IMR-90 (cell line): ENCODE measurements around the gene DMXL1. TPM values are rescaled to one million over a fixed set of nuclear protein-coding genes. Genes with fewer than 3 reads are reported as not detected.

Experiments
- ATAC-seq: fragments of 200-7000 bp; cut with Tn5 transposase; 2 replicates; pipeline ENCODE4 v1.9.1; 2020; ENCODE audit warnings: low read depth, mild to moderate bottlenecking, moderate library complexity
- BruUV-seq: library from RNA; stranded (reverse); fragments of 400-500 nt; replicated peaks from 2 replicates; lab custom pipeline; 2021; lab: Mats Ljungman, UMichigan
- CTCF ChIA-PET: fragments of 300-600 bp; formaldehyde crosslinking; extraction: SDS; loops from one replicate; lab custom pipeline; 2021; ENCODE audit warnings: antibody characterized with exemption; lab: Yijun Ruan, JAX
- POLR2A ChIA-PET: fragments of 300-600 bp; sonication (Branson Sonifier 250); formaldehyde crosslinking; loops from one replicate; lab custom pipeline; 2022; ENCODE audit warnings: antibody characterized with exemption; ENCODE audit not compliant: unreplicated experiment; lab: Charles Lee
- DNase-seq: peaks from one replicate; pipeline ENCODE4 v3.0.0; 2013
- H2AFZ ChIP-seq: replicated peaks from 2 replicates; pipeline ENCODE3; 2013; ENCODE audit warnings: low read length, mild to moderate bottlenecking; ENCODE audit not compliant: poor library complexity
- H2AK5ac ChIP-seq: 2 replicates; pipeline ENCODE4 v1.6.1; 2013; ENCODE audit warnings: low read depth, low read length, inconsistent platforms
- H2AK9ac ChIP-seq: replicated peaks from 2 replicates; pipeline ENCODE3; 2013; ENCODE audit warnings: mild to moderate bottlenecking, low read depth, low read length, moderate library complexity; ENCODE audit not compliant: poor library complexity
- H2BK120ac ChIP-seq: 2 replicates; pipeline ENCODE4 v1.6.1; 2013; ENCODE audit warnings: low read depth, low read length, inconsistent platforms
- H2BK15ac ChIP-seq: 3 replicates; pipeline ENCODE4 v1.6.1; 2013; ENCODE audit warnings: low read depth, low read length, inconsistent platforms
- H2BK20ac ChIP-seq: 2 replicates; pipeline ENCODE4 v1.6.1; 2013; ENCODE audit warnings: low read depth, mild to moderate bottlenecking, inconsistent platforms, low read length, moderate library complexity
- H2BK5ac ChIP-seq: 2 replicates; pipeline ENCODE4 v1.6.1; 2013; ENCODE audit warnings: mild to moderate bottlenecking, low read depth, low read length, inconsistent platforms; ENCODE audit not compliant: poor library complexity, severe bottlenecking
- H3K14ac ChIP-seq: replicated peaks from 2 replicates; pipeline ENCODE4 v1.6.1; 2013; ENCODE audit warnings: low read depth, low read length, inconsistent platforms
- H3K18ac ChIP-seq: 2 replicates; pipeline ENCODE4 v1.6.1; 2013; ENCODE audit warnings: low read depth, low read length, control low read depth
- H3K23ac ChIP-seq: 2 replicates; pipeline ENCODE4 v1.6.1; 2013; ENCODE audit warnings: low read depth, low read length, inconsistent platforms
- H3K27ac ChIP-seq: 2 replicates; pipeline ENCODE4 v1.5.1; 2013; ENCODE audit warnings: mild to moderate bottlenecking, control low read depth, low read length; ENCODE audit not compliant: insufficient read depth
- H3K27me3 ChIP-seq: 2 replicates; pipeline ENCODE4 v1.6.1; 2013; ENCODE audit warnings: low read length; ENCODE audit not compliant: control insufficient read depth, insufficient read depth
- H3K36me3 ChIP-seq: 2 replicates; pipeline ENCODE4 v1.6.1; 2013; ENCODE audit warnings: low read length, mixed read lengths; ENCODE audit not compliant: control insufficient read depth, insufficient read depth
- H3K4ac ChIP-seq: 2 replicates; pipeline ENCODE4 v1.6.1; 2013; ENCODE audit warnings: low read depth, low read length, inconsistent platforms
- H3K4me1 ChIP-seq: 2 replicates; pipeline ENCODE4 v1.6.1; 2013; ENCODE audit warnings: low read length, mixed read lengths; ENCODE audit not compliant: control insufficient read depth, insufficient read depth
- H3K4me2 ChIP-seq: 2 replicates; pipeline ENCODE4 v1.6.1; 2013; ENCODE audit warnings: low read depth, mild to moderate bottlenecking, control low read depth, low read length, moderate library complexity
- H3K4me3 ChIP-seq: 2 replicates; pipeline ENCODE4 v1.5.1; 2013; ENCODE audit warnings: low read depth, mild to moderate bottlenecking, control low read depth, low read length, moderate library complexity; ENCODE audit not compliant: insufficient read depth
- H3K56ac ChIP-seq: 2 replicates; pipeline ENCODE4 v1.6.1; 2013; ENCODE audit warnings: low read length, inconsistent platforms; ENCODE audit not compliant: insufficient read depth; ENCODE audit errors: extremely low read depth
- H3K79me1 ChIP-seq, 2 experiments: 2 replicates each; pipeline ENCODE4 v1.6.1; 2013; ENCODE audit warnings: low read length in 2 of 2, inconsistent platforms in 1 of 2, low read depth in 1 of 2
- H3K9ac ChIP-seq: 2 replicates; pipeline ENCODE4 v1.6.1; 2013; ENCODE audit warnings: low read depth, low read length, control low read depth
- H3K9me1 ChIP-seq: 2 replicates; pipeline ENCODE4 v1.6.1; 2013; ENCODE audit warnings: low read length, inconsistent platforms; ENCODE audit not compliant: insufficient read depth
- H3K9me3 ChIP-seq: 2 replicates; pipeline ENCODE4 v1.6.1; 2013; ENCODE audit warnings: low read length; ENCODE audit not compliant: control insufficient read depth, insufficient read depth
- H4K20me1 ChIP-seq: 2 replicates; pipeline ENCODE4 v1.6.1; 2013; ENCODE audit warnings: low read length, inconsistent platforms; ENCODE audit not compliant: insufficient read depth
- H4K5ac ChIP-seq: 2 replicates; pipeline ENCODE4 v1.6.1; 2013; ENCODE audit warnings: mild to moderate bottlenecking, low read depth, low read length, control low read depth
- H4K8ac ChIP-seq, 2 experiments: 2 replicates each; pipeline ENCODE4 v1.6.1; 2013; ENCODE audit warnings: low read depth in 2 of 2, low read length in 2 of 2, control low read depth in 1 of 2, inconsistent platforms in 1 of 2
- H4K91ac ChIP-seq: 2 replicates; pipeline ENCODE4 v1.6.1; 2013; ENCODE audit warnings: low read depth, low read length, inconsistent platforms; ENCODE audit not compliant: insufficient read depth
- BHLHE40 ChIP-seq: fragments of 150-350 bp; IDR thresholded peaks from 2 replicates; pipeline ENCODE4 v1.6.1; 2016; ENCODE audit warnings: mild to moderate bottlenecking, low read depth, low read length
- CEBPB ChIP-seq: IDR thresholded peaks from 2 replicates; pipeline ENCODE4 v1.6.1; 2012; ENCODE audit warnings: low read depth, low read length, improper control_type of control experiment
- CHD1 ChIP-seq: IDR thresholded peaks from 2 replicates; pipeline ENCODE4 v1.6.1; 2012; ENCODE audit warnings: low read depth, low read length, improper control_type of control experiment
- ELK1 ChIP-seq: fragments of 150-350 bp; IDR thresholded peaks from 2 replicates; pipeline ENCODE4 v1.6.1; 2016; ENCODE audit warnings: low read depth, mild to moderate bottlenecking, low read length, moderate library complexity, borderline replicate concordance
- MAFK ChIP-seq: IDR thresholded peaks from 2 replicates; pipeline ENCODE4 v1.6.1; 2012; ENCODE audit warnings: low read depth, low read length, improper control_type of control experiment
- MAZ ChIP-seq: IDR thresholded peaks from 2 replicates; pipeline ENCODE4 v1.6.1; 2012; ENCODE audit warnings: low read depth, mild to moderate bottlenecking, low read length, improper control_type of control experiment, moderate library complexity, borderline replicate concordance
- MXI1 ChIP-seq: IDR thresholded peaks from 2 replicates; pipeline ENCODE4 v1.6.1; 2012; ENCODE audit warnings: low read depth, mild to moderate bottlenecking, low read length, moderate library complexity, borderline replicate concordance
- POLR2A ChIP-seq: IDR thresholded peaks from 2 replicates; pipeline ENCODE4 v1.6.1; 2012; ENCODE audit warnings: mild to moderate bottlenecking, low read depth, low read length
- RAD21 ChIP-seq: IDR thresholded peaks from 2 replicates; pipeline ENCODE4 v1.6.1; 2012; ENCODE audit warnings: low read length, improper control_type of control experiment
- RCOR1 ChIP-seq: IDR thresholded peaks from 2 replicates; pipeline ENCODE4 v1.6.1; 2012; ENCODE audit warnings: mild to moderate bottlenecking, low read length, improper control_type of control experiment; ENCODE audit not compliant: insufficient replicate concordance
- RFX5 ChIP-seq: IDR thresholded peaks from 2 replicates; pipeline ENCODE4 v1.8.0; 2012; ENCODE audit warnings: low read depth, mild to moderate bottlenecking, low read length, moderate library complexity
- SMC3 ChIP-seq: fragments of 150-350 bp; IDR thresholded peaks from 2 replicates; pipeline ENCODE4 v1.6.1; 2016; ENCODE audit warnings: low read depth, mild to moderate bottlenecking, antibody characterized with exemption, low read length, moderate library complexity
- WGBS, 2 experiments: methylation state at CpG; one replicate each; pipeline versions ENCODE4 v1.1.5 to v1.1.7; 2013; ENCODE audit warnings: missing lambda C conversion rate in 2 of 2; ENCODE audit not compliant: insufficient read length in 1 of 2; ENCODE audit errors: extremely low coverage in 2 of 2; 5-methylcytosine and 5-hydroxymethylcytosine counted together
- dilution Hi-C: fragments of 300-500 bp; cut with HindIII; formaldehyde crosslinking; loops from one replicate; pipeline ENCODE4 v1.14.3; 2018; ENCODE audit warnings: low sequenced_read_pairs; ENCODE audit not compliant: unreplicated experiment
- in situ Hi-C: fragments of 300-500 bp; cut with MboI; formaldehyde crosslinking; loops from 3 replicates; pipeline ENCODE4 v1.14.3; 2019; ENCODE audit warnings: low sequenced_read_pairs, inconsistent platforms, mixed read lengths
- intact Hi-C: fragments of 100-400 bp; cut with micrococcal nuclease; formaldehyde crosslinking; loops from 2 replicates; pipeline ENCODE4 v1.10.0; 2022
- polyA plus RNA-seq, 3 experiments: library from polyadenylated mRNA; depleted of rRNA; stranded (reverse); fragments of >200 nt; gene quantifications; 2 replicates each; pipeline ENCODE4 v1.2.3, GENCODE V29; 2012; ENCODE audit warnings: low replicate concordance in 1 of 3
- total RNA-seq: library from RNA; depleted of rRNA; stranded (reverse); fragments of >200 nt; gene quantifications from 2 replicates; pipeline ENCODE4 v1.2.3, GENCODE V29; 2012
- TF ChIP-seq, protein P1 (sequence below): conservative IDR thresholded peaks from 2 replicates; pipeline ENCODE4 v1.5.1; 2012; ENCODE audit warnings: mild to moderate bottlenecking, low read depth, low read length, improper control_type of control experiment

The DMXL1 gene
- total and polyA plus RNA-seq, 2 of the 4 experiments (the other 2 are of a cell fraction): 8.1 to 21.5 TPM

GRCh38 chr5:119269061-119269944 is 198.4 kb downstream of the DMXL1 start:
- BruUV-seq: TSS peak; percentile 36
- Histone ChIP-seq H2BK120ac (peak overlapping the region; percentile 70), H3K9me3 (no peaks in the 10 kb centered on the region), H2AK5ac (peak overlapping the region; percentile 93), H3K79me1 (peaks cover 19 to 36% of the 10 kb centered on the region in 2 experiments), H4K8ac (peak overlapping the region; percentile 3 to 60; a peak in 3 of 4 replicates), H4K5ac (peak overlapping the region; percentile 44), H3K4me1 (peaks cover 9% of the 10 kb centered on the region), H3K18ac (peak overlapping the region; percentile 75), H2BK5ac (peak overlapping the region; percentile 39), H3K36me3 (no peaks in the 10 kb centered on the region), H2BK20ac (peak overlapping the region; percentile 3; the same call in 1 of the 2 replicates), H3K9ac (peak overlapping the region; percentile 89), H3K56ac (peak overlapping the region; percentile 86), H3K4ac (peak overlapping the region; percentile 42), H3K23ac (peak overlapping the region; percentile 83), H2AK9ac (peak overlapping the region; percentile 45), H3K27me3 (no peaks in the 10 kb centered on the region), H3K9me1 (peaks cover 11% of the 10 kb centered on the region), H2BK15ac (peak overlapping the region; percentile 22; the same call in 2 of the 3 replicates), H3K27ac (peak overlapping the region; percentile 42), H4K91ac (peak overlapping the region; percentile 55), H3K4me2 (peak overlapping the region; percentile 87), H4K20me1 (no peaks in the 10 kb centered on the region), H3K14ac (peak overlapping the region; percentile 78), H3K4me3 (peak overlapping the region; percentile 93), H2AFZ (peak overlapping the region; percentile 90)
- ChIA-PET POLR2A (no interaction called here), CTCF (interaction anchor here (0.6 to 1.6 kb wide), 7 partner anchors 42 to 369 kb away, joined by 3 to 9 read pairs (median 3); partner anchors contain the start of gene TNFAIP8)
- 0% methylated on average over 4 of the region's 24 CpGs; no CpG with 5 or more reads in 1 of the 2 experiments for WGBS, 2 experiments
- dilution Hi-C loops: no loop called here
- in situ Hi-C loops: loop anchor here (5.0 kb wide), 1 partner anchor 138 kb away; no protein-coding TSS in a partner anchor
- no peak for ATAC-seq
- peak; percentile 35 for DNase-seq
- intact Hi-C loops: loop anchor here (2.0 to 10.0 kb wide), 4 partner anchors 59 to 281 kb away; partner anchors contain the start of genes DTWD2 and TNFAIP8
- TF ChIP-seq MAFK (no peak), BHLHE40 (no peak), ELK1 (no peak), SMC3 (no peak), RAD21 (no peak), RFX5 (no peak), CHD1 (no peak), MXI1 (no peak), RCOR1 (no peak), POLR2A (no peak), CEBPB (no peak), MAZ (no peak)
- TF ChIP-seq, protein P1, sequence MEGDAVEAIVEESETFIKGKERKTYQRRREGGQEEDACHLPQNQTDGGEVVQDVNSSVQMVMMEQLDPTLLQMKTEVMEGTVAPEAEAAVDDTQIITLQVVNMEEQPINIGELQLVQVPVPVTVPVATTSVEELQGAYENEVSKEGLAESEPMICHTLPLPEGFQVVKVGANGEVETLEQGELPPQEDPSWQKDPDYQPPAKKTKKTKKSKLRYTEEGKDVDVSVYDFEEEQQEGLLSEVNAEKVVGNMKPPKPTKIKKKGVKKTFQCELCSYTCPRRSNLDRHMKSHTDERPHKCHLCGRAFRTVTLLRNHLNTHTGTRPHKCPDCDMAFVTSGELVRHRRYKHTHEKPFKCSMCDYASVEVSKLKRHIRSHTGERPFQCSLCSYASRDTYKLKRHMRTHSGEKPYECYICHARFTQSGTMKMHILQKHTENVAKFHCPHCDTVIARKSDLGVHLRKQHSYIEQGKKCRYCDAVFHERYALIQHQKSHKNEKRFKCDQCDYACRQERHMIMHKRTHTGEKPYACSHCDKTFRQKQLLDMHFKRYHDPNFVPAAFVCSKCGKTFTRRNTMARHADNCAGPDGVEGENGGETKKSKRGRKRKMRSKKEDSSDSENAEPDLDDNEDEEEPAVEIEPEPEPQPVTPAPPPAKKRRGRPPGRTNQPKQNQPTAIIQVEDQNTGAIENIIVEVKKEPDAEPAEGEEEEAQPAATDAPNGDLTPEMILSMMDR: no peak
